ENCODE results near the gene VRK1.

DNA sequence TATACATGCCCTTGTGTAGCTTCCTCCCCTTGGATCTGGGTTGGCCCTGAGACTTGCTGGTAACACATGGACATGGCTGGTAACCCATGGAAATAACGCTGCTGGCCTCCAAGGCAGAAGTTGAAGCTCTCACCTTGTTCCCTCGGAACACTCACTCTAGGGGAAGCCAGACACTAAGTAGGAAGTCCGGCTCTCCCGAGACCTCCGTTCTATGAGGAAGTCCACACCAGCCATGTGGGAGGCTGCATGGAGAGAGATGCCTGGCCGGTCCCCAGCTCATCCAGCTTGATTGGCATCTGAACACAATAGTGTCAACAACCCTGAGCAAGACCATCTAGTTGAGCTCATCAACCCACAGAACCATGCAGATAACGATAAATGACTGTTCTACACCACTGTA is 39.7 kb upstream of the VRK1 start:
- TF ChIP-seq JUN (CRISPR knock-in tag; IDR thresholded peaks at IDR 0.05) (no peak), CTCF (IDR thresholded peaks at IDR 0.05) (no peak), CREM (CRISPR knock-in tag; IDR thresholded peaks at IDR 0.05) (no peak), TP53 (CRISPR knock-in tag; IDR thresholded peaks at IDR 0.05) (no peak), HMGXB4 (CRISPR knock-in tag; IDR thresholded peaks at IDR 0.05) (no peak), MAX (CRISPR knock-in tag; IDR thresholded peaks at IDR 0.05) (no peak)
- TF ChIP-seq, protein P1, sequence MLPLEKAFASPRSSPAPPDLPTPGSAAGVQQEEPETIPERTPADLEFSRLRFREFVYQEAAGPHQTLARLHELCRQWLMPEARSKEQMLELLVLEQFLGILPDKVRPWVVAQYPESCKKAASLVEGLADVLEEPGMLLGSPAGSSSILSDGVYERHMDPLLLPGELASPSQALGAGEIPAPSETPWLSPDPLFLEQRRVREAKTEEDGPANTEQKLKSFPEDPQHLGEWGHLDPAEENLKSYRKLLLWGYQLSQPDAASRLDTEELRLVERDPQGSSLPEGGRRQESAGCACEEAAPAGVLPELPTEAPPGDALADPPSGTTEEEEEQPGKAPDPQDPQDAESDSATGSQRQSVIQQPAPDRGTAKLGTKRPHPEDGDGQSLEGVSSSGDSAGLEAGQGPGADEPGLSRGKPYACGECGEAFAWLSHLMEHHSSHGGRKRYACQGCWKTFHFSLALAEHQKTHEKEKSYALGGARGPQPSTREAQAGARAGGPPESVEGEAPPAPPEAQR (CRISPR knock-in tag; IDR thresholded peaks at IDR 0.05): no peak

Data from WTC11 (cell line).